HS-5 (cell line): ENCODE data around the gene PRAME.
A peak's percentile ranks its signal among the peaks of the same experiment; 100 is the strongest.
"Not testable (repeated sequence)": the region's sequence is repeated elsewhere in the genome, so short reads cannot be mapped to it uniquely, and the experiment has no call there.

Experiments used
- DNase-seq: peaks from one replicate; pipeline ENCODE4 v3.0.0-alpha.2; 2012; ENCODE audit warnings: low read depth

PRAME gene

GRCh38 chr22:22558972-22559603, at the start of gene PRAME:
Gene PRAME, minus strand, starts transcription at chr22:22559265. Its CDS starts 2,433 bp downstream, at chr22:22556832.
- peak; percentile 5 for DNase-seq

DNA sequence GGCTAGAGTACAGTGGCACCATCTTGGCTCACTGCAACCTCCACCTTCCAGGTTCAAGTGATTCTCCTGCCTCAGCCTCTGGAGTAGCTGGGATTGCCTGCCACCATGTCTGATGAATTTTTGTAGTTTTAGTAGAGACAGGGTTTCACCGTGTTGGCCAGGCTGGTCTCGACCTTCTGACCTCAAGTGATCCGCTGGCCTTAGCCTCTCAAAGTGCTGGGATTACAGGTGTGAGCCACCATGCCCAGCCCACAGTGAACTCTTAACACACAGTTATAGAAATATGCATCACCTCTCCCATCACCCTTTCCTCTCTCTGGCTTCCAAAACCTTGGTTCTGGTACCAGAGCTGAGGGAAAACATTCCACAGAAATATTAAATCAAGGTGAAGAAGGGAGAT, 49.0 kb upstream of the PRAME start:
- not testable (repeated sequence) for DNase-seq

DNA sequence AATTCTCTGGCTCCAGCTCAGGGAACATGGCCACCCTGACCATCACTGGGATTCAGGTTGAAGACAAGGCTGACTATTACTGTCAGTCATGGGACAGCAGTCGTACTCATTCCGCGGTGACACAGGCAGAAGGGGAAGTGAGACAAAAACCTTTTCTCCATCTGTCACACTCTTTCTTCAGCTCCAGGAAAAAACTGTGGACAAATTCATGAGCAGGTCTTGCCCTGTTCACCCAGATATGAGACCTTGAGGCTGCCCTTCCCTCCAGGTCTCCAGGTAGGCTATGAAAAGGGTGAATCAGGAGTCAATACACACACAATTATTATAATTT, 46.0 kb upstream of the PRAME start:
- no peak for DNase-seq

GRCh38 chr22:22604326-22605073, 45.4 kb upstream of the PRAME start:
- no peak for DNase-seq

- DNase-seq: no peak
Observed at GRCh38 chr22:22603470-22603947, 44.4 kb upstream of the PRAME start.

DNA sequence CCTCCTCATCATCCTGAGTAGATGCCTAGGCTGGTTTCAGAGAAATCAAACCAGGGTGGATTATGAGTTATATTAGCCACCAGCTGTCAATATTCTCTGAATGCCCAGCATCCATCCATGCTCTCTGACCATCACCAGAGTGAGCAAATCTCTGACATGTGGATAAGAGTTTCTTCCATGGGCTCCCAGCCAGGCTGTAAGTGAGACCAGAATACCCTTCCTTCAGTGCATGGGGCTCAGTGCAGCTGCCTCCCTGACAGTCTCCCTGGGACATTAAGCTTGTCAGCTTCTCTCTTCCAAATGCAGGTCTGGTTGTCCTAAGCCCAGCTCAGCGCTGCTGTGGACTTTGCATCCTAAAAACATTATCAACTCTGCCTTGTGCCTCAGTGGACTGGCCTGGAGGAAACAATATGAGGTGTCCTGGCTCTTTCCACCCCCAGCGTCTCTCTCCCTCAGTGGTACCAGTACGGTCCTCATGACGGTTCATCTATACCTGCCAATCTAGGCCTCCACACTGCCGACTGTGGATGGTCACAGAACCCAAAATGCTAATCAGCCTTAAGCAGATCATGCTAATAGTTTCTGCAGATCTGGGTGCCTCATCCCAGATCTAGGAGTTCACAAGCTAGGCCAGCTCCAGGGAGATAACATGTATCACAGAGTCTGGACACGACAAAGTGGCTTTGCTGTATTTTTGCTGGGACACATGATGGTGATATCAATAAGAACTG, 41.6 kb upstream of the PRAME start:
- no peak for DNase-seq

- no peak for DNase-seq
Observed at GRCh38 chr22:22599248-22599647, 40.2 kb upstream of the PRAME start.

GRCh38 chr22:22598144-22598543, 39.1 kb upstream of the PRAME start:
- no peak for DNase-seq

DNA sequence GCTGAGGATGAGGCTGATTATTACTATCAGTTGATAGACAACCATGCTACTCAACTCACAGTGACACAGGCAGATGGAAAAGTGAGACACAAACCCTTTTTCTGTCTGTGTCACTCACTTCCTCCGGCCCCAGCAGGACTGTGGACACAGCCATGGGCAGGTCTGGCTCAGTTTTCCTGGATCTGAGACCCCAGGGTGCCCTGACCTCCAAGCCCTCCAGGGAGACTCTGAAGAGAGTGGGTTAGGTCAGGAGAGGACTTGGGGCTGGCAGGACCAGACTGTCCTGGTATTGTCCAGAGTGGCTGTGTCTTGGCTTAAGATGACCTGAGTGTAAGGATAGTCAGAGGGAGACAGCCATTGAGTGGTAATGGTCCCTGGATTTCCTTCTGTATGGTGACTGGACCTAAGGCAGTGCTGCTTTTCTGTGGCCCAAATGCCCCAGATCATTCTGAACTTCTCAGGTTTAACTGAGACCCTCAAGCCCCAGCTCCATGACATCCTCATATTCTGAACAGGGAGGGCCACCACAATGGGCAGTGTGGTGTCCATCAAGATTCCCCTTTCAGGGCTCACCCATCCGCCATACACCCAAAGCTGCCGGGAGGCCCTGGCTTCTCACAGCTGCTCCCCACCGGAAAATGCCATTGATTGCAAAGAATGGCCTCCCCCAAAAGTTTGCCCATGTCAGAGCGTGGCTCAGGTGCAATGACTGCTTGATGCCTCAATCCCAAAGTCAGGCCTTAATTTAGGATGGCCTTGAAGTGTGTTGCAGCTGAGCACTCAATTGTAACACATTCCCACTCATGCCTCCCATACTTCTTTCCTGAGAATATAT, 36.2 kb upstream of the PRAME start:
- no peak for DNase-seq

- no peak for DNase-seq
Observed at GRCh38 chr22:22593964-22594656, 35.0 kb upstream of the PRAME start.

DNA sequence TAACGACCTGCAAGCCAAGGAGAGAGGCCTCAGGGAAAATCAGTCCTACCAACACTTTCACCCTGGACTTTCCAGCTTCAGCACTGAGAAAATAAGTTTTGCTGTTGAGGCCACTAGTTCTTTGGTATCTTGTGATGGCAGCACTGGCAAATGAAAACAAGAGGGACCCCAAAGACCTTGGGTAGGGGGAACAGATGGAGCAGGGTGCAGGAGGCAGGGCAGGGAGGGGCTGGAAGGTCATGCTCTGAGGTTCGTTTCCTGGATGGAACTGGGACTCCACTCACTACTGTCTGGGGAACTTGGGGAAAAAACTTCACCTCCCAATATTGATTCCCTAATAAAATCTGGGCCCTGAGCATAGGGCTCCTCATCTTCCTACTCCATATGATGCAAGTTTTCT, 34.2 kb upstream of the PRAME start:
- no peak for DNase-seq

- no peak for DNase-seq
Observed at GRCh38 chr22:22591348-22592299, 32.6 kb upstream of the PRAME start.

DNA sequence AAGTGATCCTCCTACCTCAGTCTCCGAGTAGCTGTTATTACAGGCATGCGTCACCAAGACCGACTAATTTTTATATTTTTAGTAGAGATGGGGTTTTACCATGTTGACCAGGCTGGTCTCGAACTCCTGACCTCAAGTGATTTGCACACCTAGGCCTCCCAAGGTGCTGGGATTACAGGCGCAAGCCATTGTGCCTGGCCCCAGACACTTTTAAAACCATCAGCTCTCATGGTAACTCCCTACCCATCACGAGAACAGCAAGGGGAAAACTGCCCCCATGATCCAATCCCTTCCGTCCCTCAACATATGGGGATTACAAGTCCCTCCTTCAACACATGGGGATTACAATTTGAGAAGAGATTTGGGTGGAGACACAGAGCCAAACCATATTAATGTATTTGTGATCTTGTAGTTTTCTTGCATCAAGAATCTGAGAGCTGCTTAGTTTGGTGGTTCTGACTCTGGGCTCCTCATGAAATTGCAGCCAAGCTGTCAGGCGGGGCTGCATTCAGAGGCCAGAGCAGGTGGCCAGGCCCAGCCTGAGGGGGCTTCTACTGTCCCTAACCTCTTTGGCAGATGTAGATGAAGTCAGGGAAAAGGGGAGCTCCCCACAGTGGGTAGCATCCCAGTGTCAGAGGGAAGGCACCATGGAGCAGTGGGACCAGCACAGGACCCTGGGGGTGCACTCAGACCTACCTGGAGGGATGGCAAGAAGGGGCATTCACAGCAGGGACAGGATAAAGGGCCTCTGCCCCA, 31.2 kb upstream of the PRAME start:
- no peak for DNase-seq

DNA sequence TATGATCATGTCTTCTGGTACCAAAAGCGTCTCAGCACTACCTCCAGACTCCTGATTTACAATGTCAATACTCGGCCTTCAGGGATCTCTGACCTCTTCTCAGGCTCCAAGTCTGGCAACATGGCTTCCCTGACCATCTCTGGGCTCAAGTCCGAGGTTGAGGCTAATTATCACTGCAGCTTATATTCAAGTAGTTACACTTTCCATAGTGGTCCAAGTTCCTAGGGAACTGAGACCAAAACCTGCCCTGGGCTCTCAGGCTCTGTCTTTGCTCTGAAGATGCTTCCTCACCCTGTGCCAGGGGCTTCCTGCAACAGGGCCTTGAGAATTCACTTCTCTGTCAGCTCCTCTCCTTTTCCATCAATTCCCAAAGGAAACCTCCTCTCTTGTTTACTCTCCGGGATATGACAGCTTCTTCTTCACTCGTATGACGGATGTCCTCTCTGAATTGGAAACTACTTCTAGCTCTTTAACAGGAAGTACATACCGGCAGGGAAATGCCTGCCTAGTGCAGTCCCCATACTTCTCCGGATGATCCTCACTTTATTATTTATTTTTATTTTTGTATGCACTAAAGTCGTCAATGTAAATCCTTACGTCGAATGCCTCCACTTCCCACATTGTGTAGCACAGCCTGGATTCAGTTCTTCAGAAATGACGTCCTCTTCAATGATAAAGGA, 29.6 kb upstream of the PRAME start:
- DNase-seq: no peak

DNA sequence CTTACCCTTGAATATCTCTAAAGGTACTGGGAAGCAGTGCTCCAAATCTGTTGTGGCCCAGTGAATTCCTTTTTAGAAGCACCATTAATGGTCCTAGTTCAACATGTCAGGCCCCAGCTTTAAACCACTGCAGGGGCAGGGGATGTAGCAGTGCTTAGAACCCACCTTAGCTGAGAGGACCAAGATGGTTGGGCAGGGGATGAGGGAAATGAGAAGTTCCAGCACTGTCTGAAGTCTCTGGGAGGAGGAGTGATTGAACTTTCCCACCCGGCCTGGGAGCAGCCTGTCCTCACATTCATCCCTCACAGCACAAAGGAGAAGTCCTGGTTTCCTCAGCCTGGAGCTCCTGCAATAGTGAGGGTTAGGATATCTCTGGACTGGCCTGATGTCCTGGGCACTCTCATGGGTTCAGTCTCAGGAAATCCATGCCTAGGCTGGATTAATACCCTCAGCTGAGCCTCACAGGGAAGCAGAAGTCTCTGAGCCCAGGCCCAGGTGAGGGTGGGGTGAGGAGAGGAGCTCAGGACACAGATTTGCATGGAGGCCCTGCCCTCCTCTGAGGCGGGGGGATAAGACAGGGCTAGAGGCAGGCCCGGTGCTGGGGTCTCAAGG, 28.6 kb upstream of the PRAME start:
- no peak for DNase-seq

DNA sequence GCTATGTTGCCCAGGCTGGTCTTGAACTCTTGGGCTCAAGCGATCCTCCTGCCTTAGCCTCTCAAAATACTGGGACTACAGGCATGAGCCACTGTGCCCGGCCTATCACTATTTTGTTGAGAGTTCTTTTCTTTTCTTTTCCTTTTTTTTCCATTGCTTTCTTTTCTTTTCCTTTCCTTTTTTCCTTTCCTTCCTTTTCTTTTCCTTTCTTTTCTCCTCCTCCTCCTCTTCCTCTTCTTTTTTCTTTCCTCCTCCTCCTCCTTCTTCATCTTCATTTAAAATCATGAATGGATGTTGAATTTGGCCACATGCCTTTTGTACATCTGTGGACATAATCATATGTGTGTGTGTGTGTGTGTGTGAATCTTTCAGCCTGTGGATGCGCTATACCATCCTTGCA, 25.7 kb upstream of the PRAME start:
- no peak for DNase-seq

DNA sequence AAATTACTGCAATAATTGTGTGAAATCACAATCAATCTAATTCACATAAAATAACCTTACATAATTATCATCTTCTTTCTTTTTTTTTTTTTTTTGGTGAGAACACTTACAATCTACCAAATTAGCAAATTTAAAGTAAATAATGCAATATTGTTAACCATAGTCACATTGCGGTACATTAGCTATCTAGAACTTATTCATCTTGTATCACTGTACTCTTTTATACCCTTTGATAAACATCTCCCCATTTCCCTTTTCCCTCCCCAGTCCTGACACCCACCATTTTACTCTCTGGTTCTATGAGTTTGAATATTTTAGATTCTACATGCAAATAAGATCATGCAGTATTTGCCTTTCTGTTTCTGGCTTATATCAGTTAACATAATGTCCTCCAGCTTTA, 24.0 kb upstream of the PRAME start:
- DNase-seq: no peak

GRCh38 chr22:22581524-22581923, 22.5 kb upstream of the PRAME start:
- DNase-seq: not testable (repeated sequence)
